KMS-11 (cell line): ENCODE results near the gene TECPR2.

ENCODE experiments used
- H2AFZ ChIP-seq: fragments of 200-600 bp; sonication (generic); 2 replicates; pipeline ENCODE4 v1.6.1; 2016; ENCODE audit warnings: antibody characterized with exemption, mixed run types, low read depth
- H3K27ac ChIP-seq: fragments of 200-600 bp; sonication (generic); 2 replicates; pipeline ENCODE4 v1.6.1; 2016; ENCODE audit warnings: mild to moderate bottlenecking, mixed run types
- H3K27me3 ChIP-seq: fragments of 200-600 bp; sonication (generic); 2 replicates; pipeline ENCODE4 v1.6.1; 2017; ENCODE audit warnings: mild to moderate bottlenecking, low read depth, mixed run types, moderate library complexity; ENCODE audit not compliant: insufficient read depth
- H3K36me3 ChIP-seq: fragments of 200-600 bp; sonication (generic); 2 replicates; pipeline ENCODE4 v1.6.1; 2017; ENCODE audit warnings: mild to moderate bottlenecking, mixed run types; ENCODE audit not compliant: insufficient read depth
- H3K4me1 ChIP-seq: fragments of 200-600 bp; sonication (generic); 2 replicates; pipeline ENCODE4 v1.6.1; 2016; ENCODE audit warnings: mild to moderate bottlenecking, low read depth, mixed run types; ENCODE audit not compliant: poor library complexity, severe bottlenecking
- H3K4me2 ChIP-seq: fragments of 200-600 bp; sonication (generic); 2 replicates; pipeline ENCODE4 v1.7.0; 2016; ENCODE audit warnings: mild to moderate bottlenecking, mixed run types
- H3K4me3 ChIP-seq: fragments of 200-600 bp; sonication (generic); IDR thresholded peaks from 2 replicates; pipeline ENCODE4 v1.6.1; 2017; ENCODE audit warnings: low read depth, low read length, mixed read lengths; ENCODE audit not compliant: insufficient read depth
- H3K79me2 ChIP-seq: fragments of 200-600 bp; sonication (generic); 2 replicates; pipeline ENCODE4 v1.6.1; 2016; ENCODE audit warnings: low read depth, mixed run types; ENCODE audit not compliant: insufficient read depth
- H3K9ac ChIP-seq: fragments of 200-600 bp; sonication (generic); 2 replicates; pipeline ENCODE4 v1.6.1; 2016; ENCODE audit warnings: mild to moderate bottlenecking, mixed run types
- H4K20me1 ChIP-seq: fragments of 200-600 bp; sonication (generic); 2 replicates; pipeline ENCODE4 v1.6.1; 2016; ENCODE audit warnings: mild to moderate bottlenecking, mixed run types; ENCODE audit not compliant: insufficient read depth
- CTCF ChIP-seq: fragments of 200-600 bp; sonication (generic); conservative IDR thresholded peaks from 2 replicates; pipeline ENCODE4 v1.6.1; 2017; ENCODE audit warnings: low read depth, mild to moderate bottlenecking, antibody characterized with exemption, low read length, moderate library complexity, mixed read lengths

Gene TECPR2

GRCh38 chr14:102452302-102452701, 89.6 kb downstream of the TECPR2 start:
- Histone ChIP-seq H3K4me2 (no peak overlapping the region), H3K27ac (no peak overlapping the region), H3K27me3 (no peaks in the 10 kb centered on the region), H3K9ac (no peak overlapping the region), H2AFZ (no peak overlapping the region), H3K36me3 (no peaks in the 10 kb centered on the region), H3K4me3 (no peak overlapping the region), H3K79me2 (no peaks in the 10 kb centered on the region), H3K4me1 (no peaks in the 10 kb centered on the region), H4K20me1 (no peaks in the 10 kb centered on the region)
- no peak for TF ChIP-seq CTCF

DNA sequence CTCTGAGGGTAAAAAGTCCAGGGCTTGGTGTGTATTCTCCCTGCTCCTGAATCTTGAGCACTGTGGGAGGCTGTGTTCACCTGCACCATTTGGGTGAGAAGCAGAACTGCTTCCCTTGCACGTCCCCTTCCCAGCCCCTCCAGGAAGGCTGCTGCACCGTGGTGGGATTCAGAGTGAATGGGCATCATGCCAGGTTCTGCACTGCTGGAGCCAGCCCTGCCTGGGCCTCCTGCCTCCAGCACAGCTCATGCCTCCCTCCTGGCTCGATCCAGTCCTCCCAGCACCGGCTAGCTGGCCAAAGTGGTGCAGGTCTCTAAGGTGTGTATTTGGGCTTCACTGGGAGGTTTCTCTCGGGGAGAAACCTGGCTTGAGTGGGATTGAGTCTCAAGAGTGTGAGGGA, 92.0 kb downstream of the TECPR2 start:
- Histone ChIP-seq H3K27ac (no peak overlapping the region), H3K36me3 (no peaks in the 10 kb centered on the region), H4K20me1 (no peaks in the 10 kb centered on the region), H3K4me1 (no peaks in the 10 kb centered on the region), H3K9ac (no peak overlapping the region), H2AFZ (no peak overlapping the region), H3K4me2 (no peak overlapping the region), H3K27me3 (no peaks in the 10 kb centered on the region), H3K79me2 (no peaks in the 10 kb centered on the region), H3K4me3 (no peak overlapping the region)
- no peak for TF ChIP-seq CTCF

- Histone ChIP-seq H3K79me2 (no peaks in the 10 kb centered on the region), H3K27ac (no peak overlapping the region)
- TF ChIP-seq CTCF: no peak
Measured at GRCh38 chr14:102457509-102457908, 94.8 kb downstream of the TECPR2 start.

DNA sequence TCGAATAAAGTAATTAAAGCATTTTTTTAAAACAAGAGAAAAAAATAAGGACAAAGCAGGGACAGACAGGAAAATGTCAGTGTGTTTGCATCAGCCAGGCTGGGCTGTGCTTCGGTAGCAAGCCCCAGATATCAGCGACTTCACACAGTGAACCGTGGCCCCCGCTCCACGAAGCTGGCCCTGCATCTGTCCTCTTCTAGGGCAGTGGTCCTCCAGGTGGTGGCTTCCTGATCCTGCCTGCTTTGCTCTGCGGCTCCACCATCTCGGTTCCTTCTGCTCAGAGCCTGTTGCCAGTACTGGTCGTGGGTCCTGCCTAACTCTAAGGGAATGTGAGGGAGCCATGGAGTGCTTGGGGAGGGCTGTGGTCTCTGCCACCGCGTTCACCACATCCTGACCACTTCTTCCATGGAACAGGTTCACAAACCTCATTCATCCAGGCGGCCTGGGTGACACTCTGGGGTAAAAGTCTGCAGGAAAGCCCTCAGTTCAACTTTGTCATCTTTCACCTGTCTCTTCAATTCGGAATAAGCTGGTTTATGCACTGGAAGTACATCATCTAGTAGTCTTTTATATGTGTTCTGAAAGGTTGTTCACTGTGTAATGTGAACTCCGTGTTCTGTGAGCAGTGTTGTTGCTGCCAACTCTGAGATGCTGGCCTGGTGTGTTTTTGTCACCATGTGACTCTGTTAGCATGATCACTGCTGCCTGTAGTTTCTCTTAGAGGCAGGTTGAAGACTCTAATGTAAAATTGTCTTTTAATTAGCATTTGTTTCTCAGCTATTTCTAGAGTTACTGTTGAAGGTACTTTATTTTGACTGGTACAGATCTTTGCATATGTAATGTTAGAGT, 99.0 kb downstream of the TECPR2 start:
- Histone ChIP-seq H2AFZ (no peak overlapping the region), H3K9ac (no peak overlapping the region), H3K4me1 (no peaks in the 10 kb centered on the region), H3K4me2 (no peak overlapping the region), H3K27me3 (no peaks in the 10 kb centered on the region), H3K27ac (no peak overlapping the region), H3K36me3 (no peaks in the 10 kb centered on the region), H3K4me3 (no peak overlapping the region), H4K20me1 (no peaks in the 10 kb centered on the region), H3K79me2 (no peaks in the 10 kb centered on the region)
- no peak for TF ChIP-seq CTCF

More at GRCh38 chr14:102457509-102457908, 94.8 kb downstream of the TECPR2 start:
- Histone ChIP-seq H3K4me1 (no peaks in the 10 kb centered on the region), H2AFZ (no peak overlapping the region), H3K9ac (no peak overlapping the region), H3K4me3 (no peak overlapping the region), H3K27me3 (no peaks in the 10 kb centered on the region), H4K20me1 (no peaks in the 10 kb centered on the region), H3K4me2 (no peak overlapping the region), H3K36me3 (no peaks in the 10 kb centered on the region)
